ENCODE measurements around the gene SCART1.
"Not testable (repeated sequence)": the region's sequence is repeated elsewhere in the genome, so short reads cannot be mapped to it uniquely, and the experiment has no call there.

The SCART1 gene

GRCh38 chr10:133422807-133423771 is 30.7 kb upstream of the SCART1 start:
- peak; percentile 56 for DNase-seq (ENCODE audit: low spot score)

GRCh38 chr10:133424102-133424501 is 29.6 kb upstream of the SCART1 start:
- not testable (repeated sequence) for DNase-seq (ENCODE audit: low spot score)

More at GRCh38 chr10:133422807-133423771, 30.7 kb upstream of the SCART1 start:
- no peak for TF ChIP-seq CTCF (IDR thresholded peaks at IDR 0.05; ENCODE audit: extremely low read depth, missing control alignments)

- not testable (repeated sequence) for DNase-seq (ENCODE audit: low spot score)
These were observed 29.1 kb upstream of the SCART1 start, which contains the start of gene SPRN for GRCh38 chr10:133424601-133425000. SPRN (minus strand) TSS chr10:133424625; CDS start chr10:133423681, 944 bp downstream.

GRCh38 chr10:133429571-133429970 is 24.2 kb upstream of the SCART1 start:
- not testable (repeated sequence) for DNase-seq (ENCODE audit: low spot score)

GRCh38 chr10:133431888-133432613 is 21.7 kb upstream of the SCART1 start:
- DNase-seq (ENCODE audit: low spot score), result not testable (repeated sequence)

GRCh38 chr10:133432789-133433188 is 21.0 kb upstream of the SCART1 start:
- DNase-seq (ENCODE audit: low spot score), result not testable (repeated sequence)

- peak; percentile 76 for DNase-seq (ENCODE audit: low spot score)
- peak; percentile 6 for TF ChIP-seq CTCF (IDR thresholded peaks at IDR 0.05; ENCODE audit: extremely low read depth, missing control alignments)
These were observed 15.0 kb upstream of the SCART1 start for GRCh38 chr10:133438711-133439273.

- no peak for DNase-seq (ENCODE audit: low spot score)
- TF ChIP-seq CTCF (IDR thresholded peaks at IDR 0.05; ENCODE audit: extremely low read depth, missing control alignments), result no peak
These were observed 14.0 kb upstream of the SCART1 start for GRCh38 chr10:133439517-133440461.

- TF ChIP-seq CTCF (IDR thresholded peaks at IDR 0.05; ENCODE audit: extremely low read depth, missing control alignments), result no peak
- no peak for DNase-seq (ENCODE audit: low spot score)
These were observed 13.0 kb upstream of the SCART1 start for GRCh38 chr10:133440633-133441285.

GRCh38 chr10:133441356-133441755 is 12.4 kb upstream of the SCART1 start:
- not testable (repeated sequence) for DNase-seq (ENCODE audit: low spot score)
